ENCODE results near the gene PIGU.
"Not testable (repeated sequence)": the region's sequence is repeated elsewhere in the genome, so short reads cannot be mapped to it uniquely, and the experiment has no call there.

The PIGU gene, protein sequence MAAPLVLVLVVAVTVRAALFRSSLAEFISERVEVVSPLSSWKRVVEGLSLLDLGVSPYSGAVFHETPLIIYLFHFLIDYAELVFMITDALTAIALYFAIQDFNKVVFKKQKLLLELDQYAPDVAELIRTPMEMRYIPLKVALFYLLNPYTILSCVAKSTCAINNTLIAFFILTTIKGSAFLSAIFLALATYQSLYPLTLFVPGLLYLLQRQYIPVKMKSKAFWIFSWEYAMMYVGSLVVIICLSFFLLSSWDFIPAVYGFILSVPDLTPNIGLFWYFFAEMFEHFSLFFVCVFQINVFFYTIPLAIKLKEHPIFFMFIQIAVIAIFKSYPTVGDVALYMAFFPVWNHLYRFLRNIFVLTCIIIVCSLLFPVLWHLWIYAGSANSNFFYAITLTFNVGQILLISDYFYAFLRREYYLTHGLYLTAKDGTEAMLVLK

DNA sequence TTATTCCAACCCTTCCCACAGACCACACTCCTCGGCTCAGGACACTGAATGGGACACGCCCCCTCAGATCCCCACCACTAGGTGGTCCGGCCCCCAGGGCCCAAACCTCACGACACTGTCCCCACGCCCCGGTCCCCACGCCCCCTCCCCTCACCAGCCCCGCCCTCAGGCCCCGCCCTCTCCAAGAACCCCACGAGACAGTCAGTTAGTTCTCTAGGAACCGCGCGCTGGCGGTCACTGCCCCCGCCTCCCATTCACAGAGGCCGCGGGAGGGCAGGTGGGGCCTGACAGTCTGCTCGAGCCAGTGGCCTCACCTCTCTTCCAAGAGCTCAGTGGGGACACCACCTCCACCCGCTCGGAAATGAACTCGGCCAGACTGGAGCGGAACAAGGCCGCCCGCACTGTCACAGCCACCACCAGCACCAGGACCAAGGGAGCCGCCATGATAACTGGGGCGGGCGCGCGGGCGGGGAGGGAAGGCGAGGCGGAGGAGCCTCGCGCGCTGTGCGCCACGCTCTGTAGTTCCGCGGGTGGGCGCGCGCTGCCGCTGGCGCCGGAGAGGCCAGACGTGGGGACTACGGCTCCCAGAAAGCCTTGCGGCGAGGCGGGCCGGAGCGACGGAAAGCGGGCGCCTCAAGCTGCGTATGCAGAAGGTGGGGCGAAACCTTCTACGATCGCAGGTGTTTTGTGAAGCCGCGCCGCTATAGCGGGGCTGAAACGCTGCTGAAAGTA, at the start of gene PIGU:
Gene PIGU, minus strand, starts transcription at position 451 of the 732 bp plus-strand sequence. Its CDS starts 7 bp downstream, at position 444.
- peak; percentile 95 for DNase-seq

DNA sequence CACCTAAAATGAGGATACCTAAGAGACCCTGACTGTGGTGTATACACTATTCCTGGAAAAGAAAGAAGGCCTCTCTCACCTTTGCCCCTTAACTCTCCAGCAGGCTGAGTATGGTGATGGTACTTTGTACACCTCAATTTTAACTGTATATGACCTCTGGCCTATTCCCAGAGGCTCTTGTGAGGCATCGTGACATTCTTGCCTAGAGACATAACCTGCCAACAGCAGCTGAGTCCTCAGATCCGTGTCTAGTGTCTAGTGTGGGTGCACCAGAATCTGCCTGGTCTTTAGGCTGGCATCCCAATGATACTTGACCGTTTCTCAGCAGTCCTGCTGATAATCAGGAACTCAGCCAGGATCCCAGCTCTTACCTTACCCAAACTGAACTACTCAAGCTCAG, 47.3 kb upstream of the PIGU start:
- DNase-seq, result no peak

GRCh38 chr20:34722560-34722959, 45.7 kb upstream of the PIGU start:
- DNase-seq, result not testable (repeated sequence)

DNA sequence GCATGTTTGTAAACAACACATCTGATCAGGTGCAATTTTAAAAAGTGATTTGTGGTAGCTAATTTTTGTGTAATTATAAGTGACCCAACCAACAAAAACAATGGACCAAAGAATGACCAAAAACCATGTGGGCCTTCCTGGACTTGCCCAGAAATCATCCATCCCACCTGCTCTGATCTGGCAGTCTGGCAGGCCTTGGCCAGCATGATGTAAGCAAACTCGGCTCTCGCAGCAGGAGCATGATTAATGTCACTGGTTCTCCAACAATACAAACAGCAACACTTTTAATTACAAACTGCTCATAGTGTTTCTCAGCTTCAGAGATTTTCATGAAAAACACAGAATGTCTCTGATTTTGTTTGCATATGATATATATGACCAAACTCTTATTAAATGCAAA, 43.4 kb upstream of the PIGU start:
- no peak for DNase-seq

DNA sequence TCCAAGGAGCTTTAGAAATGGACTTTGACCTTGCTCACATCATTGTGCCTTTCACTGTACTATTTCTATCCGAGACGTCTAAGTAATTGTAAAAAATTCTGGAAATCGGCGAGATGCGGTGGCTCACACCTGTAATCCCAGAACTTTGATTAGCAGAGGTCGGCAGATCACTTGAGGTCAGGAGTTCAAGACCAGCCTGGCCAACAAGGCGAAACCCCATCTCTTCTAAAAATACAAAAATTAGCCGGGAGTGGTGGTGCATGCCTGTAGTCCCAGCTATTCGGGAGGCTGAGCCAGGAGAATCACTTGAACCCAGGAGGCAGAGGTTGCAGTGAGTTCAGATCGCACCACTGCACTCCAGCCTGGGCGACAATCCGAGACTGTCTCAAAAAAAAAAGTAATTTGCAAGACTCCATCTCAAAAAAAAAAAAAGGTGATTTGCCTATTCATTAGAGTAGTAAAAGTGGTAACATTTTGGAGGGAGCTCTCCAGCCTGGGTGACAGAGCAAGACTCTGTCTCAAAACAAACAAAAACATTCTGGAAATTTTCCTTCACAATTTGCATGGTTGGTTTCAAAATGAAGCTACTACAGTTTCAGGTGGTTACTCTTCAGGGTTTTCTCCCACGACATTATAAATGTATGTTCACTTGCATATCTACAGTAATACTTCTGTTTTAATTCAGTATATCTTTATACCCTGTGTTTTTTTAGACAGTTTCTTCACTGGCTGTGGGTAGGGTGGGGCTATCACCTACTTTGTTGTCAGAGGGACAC, 42.5 kb upstream of the PIGU start:
- DNase-seq, result not testable (repeated sequence)

- no peak for DNase-seq
These were observed 40.6 kb upstream of the PIGU start for GRCh38 chr20:34717230-34718095.

GRCh38 chr20:34716921-34717229, 40.0 kb upstream of the PIGU start:
- DNase-seq, result no peak

DNA sequence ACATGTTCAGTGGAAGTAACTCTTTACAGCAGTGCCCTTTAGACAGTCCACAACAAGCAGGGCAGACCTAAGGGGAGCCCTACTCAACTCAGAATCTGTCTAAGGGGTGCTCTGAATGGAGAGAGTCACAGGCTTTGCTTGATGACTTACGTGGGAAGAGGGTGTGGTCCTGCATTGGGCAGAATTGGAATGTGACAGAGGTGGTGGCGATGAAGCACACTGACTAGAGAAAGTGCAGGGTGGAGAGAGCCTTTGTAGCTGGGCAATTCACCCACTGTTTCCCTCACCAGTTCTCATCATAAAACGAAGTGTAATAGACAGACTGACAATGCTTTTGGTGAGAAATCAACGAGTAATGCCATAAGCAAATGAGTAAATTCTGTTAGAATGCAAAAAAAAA, 38.5 kb upstream of the PIGU start:
- no peak for DNase-seq

- not testable (repeated sequence) for DNase-seq
These were observed 37.1 kb upstream of the PIGU start for GRCh38 chr20:34713944-34714515.

DNA sequence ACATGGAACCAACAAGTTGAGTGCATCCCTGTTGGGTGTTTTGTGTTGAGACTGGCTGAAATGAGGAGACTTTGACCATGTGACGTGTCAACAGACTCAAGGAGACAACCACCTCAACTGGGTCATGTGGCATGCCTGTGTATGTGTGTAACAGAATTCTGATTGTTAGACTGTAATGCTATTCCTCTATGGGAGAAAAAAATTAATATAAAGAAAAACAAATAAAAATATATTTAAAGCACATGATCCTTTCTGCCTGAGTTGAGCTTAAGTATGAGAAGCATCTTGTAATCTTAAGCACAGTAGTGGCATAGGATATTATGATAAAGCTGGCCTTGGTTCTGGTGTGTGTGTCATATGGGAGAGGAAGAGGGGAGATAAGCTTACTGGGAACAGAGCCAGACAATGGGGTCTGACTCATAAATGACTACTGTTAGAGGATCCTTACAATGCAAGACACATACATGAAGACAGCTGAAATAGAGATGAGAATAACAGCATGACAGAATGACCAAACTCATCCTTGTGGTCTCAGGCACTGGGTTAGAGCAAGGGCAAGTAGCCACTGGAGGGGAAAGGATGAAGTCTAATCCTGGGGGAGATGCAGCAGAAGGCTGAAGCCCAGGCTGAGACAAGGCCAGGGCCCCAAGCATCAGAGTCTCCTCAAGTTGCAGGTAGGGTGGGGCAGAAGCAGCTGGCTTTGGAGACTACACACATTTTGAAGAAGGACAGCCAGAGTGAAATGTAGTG, 36.5 kb upstream of the PIGU start:
- DNase-seq, result peak; percentile 92

DNA sequence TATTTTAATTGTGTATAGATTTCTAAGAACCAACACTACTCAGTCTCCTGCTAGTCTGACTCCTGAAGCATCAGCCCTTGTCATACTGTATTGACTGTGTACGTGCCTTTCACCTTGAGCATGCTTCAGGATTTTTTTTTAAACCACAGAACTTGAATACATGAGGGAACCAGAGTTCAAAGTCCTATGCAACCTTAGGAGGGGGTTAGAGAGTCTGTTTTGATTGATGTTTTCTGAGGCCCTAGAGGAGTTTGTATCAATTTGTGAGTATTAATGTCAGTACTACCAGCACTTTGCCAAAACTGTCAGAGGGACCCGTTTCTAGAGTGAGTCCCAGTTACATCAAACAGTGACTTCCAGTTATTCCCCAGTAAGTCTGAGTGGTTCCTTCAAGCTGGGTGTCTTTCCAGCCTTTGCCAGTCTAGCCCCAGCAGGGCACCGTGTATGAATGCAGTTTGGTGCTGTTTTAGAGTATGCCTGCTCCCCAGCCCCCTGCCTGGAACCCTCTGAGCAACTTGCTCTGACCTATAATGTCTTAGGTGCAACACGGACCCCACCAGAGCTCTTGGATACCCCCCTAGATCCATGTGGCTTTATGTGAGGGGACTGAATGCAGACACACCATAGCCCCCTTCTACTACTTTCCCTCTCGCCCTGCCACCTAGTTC, 35.8 kb upstream of the PIGU start:
- no peak for DNase-seq

GRCh38 chr20:34711813-34712430, 35.0 kb upstream of the PIGU start:
- no peak for DNase-seq

- DNase-seq, result peak; percentile 80
These were observed 34.1 kb upstream of the PIGU start for GRCh38 chr20:34710861-34711574.

DNA sequence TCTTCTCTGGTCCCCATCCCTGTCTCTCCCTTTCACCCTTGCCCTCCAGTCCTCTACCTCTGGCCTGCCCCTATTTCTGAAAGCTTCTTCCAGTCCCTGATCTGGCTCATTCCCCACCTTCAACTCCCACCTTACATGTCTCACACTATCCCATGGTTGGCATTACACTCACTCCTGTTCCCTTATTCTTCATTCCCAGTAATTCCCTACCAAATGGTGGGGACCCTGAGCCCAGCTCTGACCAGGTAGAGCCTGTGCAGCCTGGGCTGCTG, 33.6 kb upstream of the PIGU start:
- no peak for DNase-seq

DNA sequence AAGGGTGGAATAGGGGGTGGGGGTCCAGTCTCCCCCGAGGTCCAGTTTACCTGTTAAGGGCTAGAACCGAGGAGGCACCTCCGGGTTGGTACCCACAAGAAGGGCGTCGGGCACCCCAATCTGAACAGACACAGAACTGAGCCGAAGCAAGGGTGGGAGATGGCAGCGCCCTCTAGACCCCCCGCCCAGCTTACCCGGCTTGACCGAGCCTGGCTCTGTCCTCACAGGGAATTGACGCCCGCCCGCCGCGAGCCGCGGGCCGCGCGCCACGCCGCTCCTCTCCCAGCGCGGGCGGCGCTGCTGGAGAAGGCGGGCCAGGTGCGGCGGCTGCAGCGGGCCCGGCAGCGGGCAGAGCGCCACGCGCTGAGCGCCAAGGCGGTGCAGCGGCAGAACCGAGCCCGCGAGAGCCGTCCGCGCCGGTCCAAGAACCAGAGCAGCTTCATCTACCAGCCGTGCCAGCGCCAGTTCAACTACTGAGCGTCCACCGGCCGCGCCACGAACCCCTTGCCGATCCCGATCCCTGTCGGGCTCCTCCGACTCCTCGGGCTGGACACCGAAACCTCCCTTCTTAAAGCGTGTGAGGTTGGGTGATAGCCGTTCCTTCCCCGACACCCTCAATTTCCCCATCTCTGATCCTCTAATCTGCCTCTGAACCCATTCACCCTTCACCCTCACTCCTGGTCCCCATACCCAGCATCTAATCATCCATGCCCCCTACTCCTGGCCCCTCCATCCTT, 33.1 kb upstream of the PIGU start:
- DNase-seq, result peak; percentile 57

GRCh38 chr20:34709044-34709830, 32.3 kb upstream of the PIGU start:
- DNase-seq, result peak; percentile 34

DNA sequence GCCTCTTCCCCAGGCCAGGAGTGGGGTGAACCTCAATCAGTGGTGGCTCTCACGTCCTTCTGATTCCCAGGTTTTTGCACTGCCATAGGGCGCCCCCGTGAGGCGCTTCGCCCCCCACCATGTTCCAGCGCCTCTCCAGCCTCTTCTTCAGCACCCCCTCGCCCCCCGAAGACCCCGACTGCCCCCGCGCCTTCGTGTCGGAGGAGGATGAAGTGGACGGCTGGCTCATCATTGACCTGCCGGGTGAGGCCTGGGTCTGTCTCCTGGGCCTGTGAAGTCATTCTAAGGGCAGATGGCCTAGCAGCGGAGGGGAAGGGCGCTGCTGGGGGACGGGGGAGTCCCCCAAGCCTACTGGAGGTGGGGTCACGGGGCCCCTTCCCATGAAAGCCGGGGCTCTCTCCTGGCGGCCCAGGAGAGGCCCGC, 31.7 kb upstream of the PIGU start:
- DNase-seq, result peak; percentile 25
